Keratinocyte (primary cell): ENCODE measurements around the gene A2M.

Experiments used
- CTCF ChIP-seq, 3 experiments: IDR thresholded peaks in 1 of 3; conservative IDR thresholded peaks in 1 of 3; optimal IDR thresholded peaks in 1 of 3; 2 replicates in 2 of 3; 3 replicates in 1 of 3; pipeline versions ENCODE3 to v1.5.1; 2011; ENCODE audit warnings: low read length in 3 of 3, mild to moderate bottlenecking in 3 of 3, moderate library complexity in 2 of 3, control low read depth in 1 of 3, inconsistent platforms in 1 of 3; ENCODE audit not compliant: insufficient read depth in 2 of 3; ENCODE audit errors: extremely low read depth in 1 of 3
- EZH2 ChIP-seq: IDR thresholded peaks from one replicate; pipeline ENCODE4 v1.6.1; 2012; ENCODE audit warnings: inconsistent platforms, mild to moderate bottlenecking, low read length, moderate library complexity

GRCh38 chr12:9037431-9037830 is 78.3 kb downstream of the A2M start:
- no peak for TF ChIP-seq CTCF (optimal IDR thresholded peaks at IDR 0.05 in 1 of 3, IDR thresholded peaks at IDR 0.05 in 1 of 3, conservative IDR thresholded peaks at IDR 0.05 in 1 of 3; ENCODE audit: extremely low read depth in 1 of 3, insufficient read depth in 2 of 3, low read length in 3 of 3)
- TF ChIP-seq EZH2 = no peak
